ENCODE data around the gene TOX4. TPM values are rescaled to one million over a fixed set of nuclear protein-coding genes. Genes with fewer than 3 reads are reported as not detected.

The TOX4 gene
- polyA plus RNA-seq (2012; ENCODE audit: insufficient read depth, insufficient read length, low read depth): 65.2 TPM

DNA sequence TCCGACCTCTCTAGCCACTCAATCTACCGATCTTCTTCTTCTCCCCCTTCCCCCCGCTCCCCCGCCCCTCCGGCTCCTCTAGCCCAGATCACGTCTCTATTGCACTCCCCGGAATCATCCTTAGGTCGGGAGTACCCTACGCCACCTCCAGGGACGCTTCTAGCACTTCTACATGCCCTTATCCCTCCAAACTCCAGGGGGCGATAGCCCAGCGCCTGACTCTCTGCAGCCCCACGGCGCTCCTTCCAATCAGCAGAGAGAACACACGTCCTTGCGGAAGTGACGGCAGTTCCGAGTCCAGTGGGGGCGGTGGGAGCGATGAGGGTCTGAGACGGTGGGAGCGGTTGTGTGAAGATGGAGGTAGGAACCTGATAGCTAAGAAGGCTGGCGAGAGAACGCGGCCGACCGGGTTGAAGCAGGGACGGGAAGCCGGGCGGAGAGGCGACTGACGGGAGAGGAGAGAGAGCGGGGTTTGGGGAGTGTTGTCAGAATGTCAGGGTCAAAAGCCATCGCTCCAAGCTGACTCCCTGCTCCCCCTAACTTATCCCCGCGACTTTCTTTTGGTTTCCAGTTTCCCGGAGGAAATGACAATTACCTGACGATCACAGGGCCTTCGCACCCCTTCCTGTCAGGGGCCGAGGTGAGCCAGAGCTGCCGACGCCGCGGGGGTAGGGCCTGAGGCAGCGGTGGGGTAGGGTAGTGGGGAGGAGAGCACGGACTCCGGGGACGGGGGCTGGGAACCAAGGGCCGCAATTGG is at the start of gene TOX4, which contains the start of gene RAB2B:
Gene TOX4, plus strand, starts transcription at position 271 of the 757 bp plus-strand sequence. Its CDS starts 84 bp downstream, at position 355.
Gene RAB2B, minus strand, starts transcription at position 35 of the 757 bp plus-strand sequence. CDS start 87 bp downstream, outside the sequence.
- H3K4me3 ChIP-seq (ENCODE audit: low read depth, low read length): peak within 1 kb of the TSS; percentile 99
- H3K27me3 ChIP-seq: no peaks in the 10 kb centered on the region
- DNase-seq: peak; percentile 96
- H3K4me1 ChIP-seq: no peaks in the 10 kb centered on the region
- TF ChIP-seq, protein P1, sequence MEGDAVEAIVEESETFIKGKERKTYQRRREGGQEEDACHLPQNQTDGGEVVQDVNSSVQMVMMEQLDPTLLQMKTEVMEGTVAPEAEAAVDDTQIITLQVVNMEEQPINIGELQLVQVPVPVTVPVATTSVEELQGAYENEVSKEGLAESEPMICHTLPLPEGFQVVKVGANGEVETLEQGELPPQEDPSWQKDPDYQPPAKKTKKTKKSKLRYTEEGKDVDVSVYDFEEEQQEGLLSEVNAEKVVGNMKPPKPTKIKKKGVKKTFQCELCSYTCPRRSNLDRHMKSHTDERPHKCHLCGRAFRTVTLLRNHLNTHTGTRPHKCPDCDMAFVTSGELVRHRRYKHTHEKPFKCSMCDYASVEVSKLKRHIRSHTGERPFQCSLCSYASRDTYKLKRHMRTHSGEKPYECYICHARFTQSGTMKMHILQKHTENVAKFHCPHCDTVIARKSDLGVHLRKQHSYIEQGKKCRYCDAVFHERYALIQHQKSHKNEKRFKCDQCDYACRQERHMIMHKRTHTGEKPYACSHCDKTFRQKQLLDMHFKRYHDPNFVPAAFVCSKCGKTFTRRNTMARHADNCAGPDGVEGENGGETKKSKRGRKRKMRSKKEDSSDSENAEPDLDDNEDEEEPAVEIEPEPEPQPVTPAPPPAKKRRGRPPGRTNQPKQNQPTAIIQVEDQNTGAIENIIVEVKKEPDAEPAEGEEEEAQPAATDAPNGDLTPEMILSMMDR (IDR thresholded peaks at IDR 0.05; ENCODE audit: low read depth, low read length): peak; percentile 99
- H3K36me3 ChIP-seq: no peaks in the 10 kb centered on the region; the same call in 1 of the 2 replicates
- H3K9me3 ChIP-seq: no peaks in the 10 kb centered on the region

DNA sequence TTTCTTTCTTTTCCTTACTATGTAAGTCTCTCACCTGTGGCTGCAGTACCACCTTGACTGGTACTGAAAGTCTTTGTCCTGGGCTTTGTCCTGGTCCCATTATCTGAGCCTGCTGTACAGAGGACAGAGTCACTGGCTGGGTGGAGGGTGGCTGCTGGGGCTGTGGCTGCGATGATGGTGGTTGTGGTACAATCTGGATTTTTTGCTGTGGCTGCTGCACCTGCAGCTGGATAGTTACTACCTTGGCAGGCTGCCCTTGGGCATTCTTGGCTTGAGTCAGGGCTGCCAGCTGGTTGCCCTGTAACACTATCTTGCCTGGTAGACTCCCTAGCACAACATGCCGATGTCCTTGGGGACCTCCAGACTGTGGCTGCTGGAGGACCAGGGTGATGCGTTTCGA is 48.1 kb upstream of the TOX4 start:
- TF ChIP-seq, protein P1 (IDR thresholded peaks at IDR 0.05; ENCODE audit: low read depth, low read length): no peak
- peaks cover 67% of the 10 kb centered on the region for H3K36me3 ChIP-seq
- H3K4me1 ChIP-seq: no peaks in the 10 kb centered on the region
- H3K27me3 ChIP-seq: no peaks in the 10 kb centered on the region
- DNase-seq: no peak
- H3K4me3 ChIP-seq (ENCODE audit: low read depth, low read length): no peak overlapping the region
- H3K9me3 ChIP-seq: no peaks in the 10 kb centered on the region

DNA sequence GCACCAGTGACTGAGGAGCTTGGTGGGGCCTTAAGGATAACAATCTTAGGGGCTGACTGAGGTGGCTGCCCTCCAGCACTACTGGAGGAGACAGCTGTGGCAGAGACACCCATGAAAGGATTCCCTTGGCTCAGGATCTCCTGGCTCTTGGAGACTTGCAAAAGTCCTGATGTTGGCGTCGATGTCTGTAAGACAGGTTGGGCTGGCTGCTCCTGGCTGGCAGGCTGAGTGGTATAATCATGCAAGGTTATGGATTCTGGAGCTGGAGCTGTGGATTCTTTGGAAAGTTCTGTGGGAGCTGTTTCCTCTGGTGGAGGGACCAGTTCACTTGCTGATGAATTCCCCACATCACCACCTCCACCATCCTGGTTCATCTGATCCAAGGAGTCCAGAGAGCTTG is 45.9 kb upstream of the TOX4 start:
- TF ChIP-seq, protein P1 (IDR thresholded peaks at IDR 0.05; ENCODE audit: low read depth, low read length): no peak
- Histone ChIP-seq H3K9me3 (no peaks in the 10 kb centered on the region), H3K27me3 (no peaks in the 10 kb centered on the region), H3K36me3 (peaks cover 47% of the 10 kb centered on the region), H3K4me3 (ENCODE audit: low read depth, low read length) (no peak overlapping the region), H3K4me1 (no peaks in the 10 kb centered on the region)
- no peak for DNase-seq

DNA sequence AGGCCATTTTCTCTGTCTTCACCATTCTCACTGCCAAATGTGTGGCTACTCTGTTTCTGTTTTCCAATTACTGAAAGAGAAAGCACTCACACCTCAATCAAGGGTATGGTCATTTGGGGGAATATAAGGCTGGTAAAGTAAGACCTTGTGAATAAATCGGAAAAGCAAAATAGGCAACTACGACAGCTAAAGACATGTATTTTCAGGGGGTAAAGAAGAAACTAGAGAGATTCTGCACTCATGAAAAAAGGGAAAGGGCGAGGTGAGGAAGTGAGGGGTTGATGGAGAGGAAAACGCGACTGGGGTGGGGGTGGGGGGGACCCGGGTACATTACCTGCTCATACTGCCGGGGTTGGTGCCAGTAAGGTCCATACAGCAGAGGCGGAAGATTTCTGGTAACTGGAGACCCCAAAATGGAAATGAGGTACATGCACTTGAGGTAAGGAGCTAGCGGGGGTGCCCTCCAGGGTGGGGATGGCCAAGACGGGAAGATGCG is 40.4 kb upstream of the TOX4 start:
- H3K27me3 ChIP-seq: no peaks in the 10 kb centered on the region
- TF ChIP-seq, protein P1 (IDR thresholded peaks at IDR 0.05; ENCODE audit: low read depth, low read length): no peak
- H3K9me3 ChIP-seq: no peaks in the 10 kb centered on the region
- peak overlapping the region; percentile 86 for H3K4me3 ChIP-seq (ENCODE audit: low read depth, low read length)
- H3K36me3 ChIP-seq: no peaks in the 10 kb centered on the region; the same call in 1 of the 2 replicates
- DNase-seq: no peak
- peaks cover 3% of the 10 kb centered on the region; the same call in 1 of the 2 replicates for H3K4me1 ChIP-seq

DNA sequence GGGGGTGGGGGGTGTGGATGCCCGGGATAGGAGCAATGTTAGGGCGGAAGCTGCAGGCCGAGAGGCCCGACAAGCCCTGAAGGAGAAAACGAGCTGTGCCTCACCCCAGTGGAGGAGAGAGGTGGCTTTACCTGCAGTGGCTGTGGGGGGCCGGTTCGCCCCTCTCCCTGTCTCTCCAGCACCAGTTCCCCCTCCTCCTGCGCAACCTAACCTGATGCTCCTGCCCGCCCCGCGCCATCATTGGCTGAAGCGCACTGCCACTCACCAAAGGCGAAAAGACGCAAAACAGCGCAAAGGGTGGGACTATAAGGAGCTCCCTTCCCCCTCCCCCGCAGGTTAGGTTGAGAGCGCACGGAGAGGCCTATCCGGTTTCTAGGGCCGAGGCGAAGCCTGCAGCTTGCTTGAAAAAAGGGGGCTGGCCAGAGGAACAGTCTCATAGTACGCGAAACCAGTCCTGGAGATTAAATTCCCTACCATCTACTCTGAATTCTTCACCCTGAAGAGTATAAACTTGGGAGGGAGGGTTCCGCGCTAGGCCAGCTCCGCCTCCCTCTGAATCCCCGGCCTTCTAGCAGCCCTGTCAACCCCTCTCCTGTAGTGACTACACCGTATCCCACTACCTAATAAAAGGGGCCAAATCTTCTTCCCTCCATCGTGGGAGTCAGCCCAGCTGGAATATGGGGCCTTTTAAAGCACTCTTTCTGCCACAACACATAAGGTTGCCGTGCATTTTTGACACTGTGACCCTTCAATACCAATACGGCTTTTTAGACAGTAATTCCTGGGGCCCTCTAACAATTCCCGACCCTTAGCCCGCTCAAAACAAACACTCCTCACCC is 39.7 kb upstream of the TOX4 start:
- TF ChIP-seq, protein P1 (IDR thresholded peaks at IDR 0.05; ENCODE audit: low read depth, low read length): no peak
- Histone ChIP-seq H3K9me3 (no peaks in the 10 kb centered on the region), H3K36me3 (no peaks in the 10 kb centered on the region), H3K4me1 (peaks cover 3% of the 10 kb centered on the region; the same call in 1 of the 2 replicates), H3K4me3 (ENCODE audit: low read depth, low read length) (peak overlapping the region; percentile 86), H3K27me3 (no peaks in the 10 kb centered on the region)
- DNase-seq: peak; percentile 99

Data from BE2C (cell line).